ENCODE results near the gene GIT1. TPM values are rescaled to one million over a fixed set of nuclear protein-coding genes. Genes with fewer than 3 reads are reported as not detected.

Gene GIT1
- total and polyA plus RNA-seq, 2 of the 13 experiments (the other 11 are each of a cell fraction or from before 2014, with no cell fraction given), result 14.2 to 30.8 TPM

- no peak for TF ChIP-seq MLXIP (CRISPR knock-in tag; IDR thresholded peaks at IDR 0.05; ENCODE audit: borderline replicate concordance)
- TF ChIP-seq MTA1 (CRISPR knock-in tag; IDR thresholded peaks at IDR 0.05; ENCODE audit: borderline replicate concordance), result no peak
- no peak; the same call in 1 of the 2 replicates for TF ChIP-seq MXD4 (CRISPR knock-in tag; IDR thresholded peaks at IDR 0.05)
- no peak for TF ChIP-seq ZNF773 (CRISPR knock-in tag; IDR thresholded peaks at IDR 0.05; ENCODE audit: borderline replicate concordance)
- TF ChIP-seq SP1 (IDR thresholded peaks at IDR 0.05), result no peak
- peak; percentile 24; the same call in 1 of the 2 replicates for TF ChIP-seq SP1 (CRISPR knock-in tag; IDR thresholded peaks at IDR 0.05)
- TF ChIP-seq E2F2 (CRISPR knock-in tag; IDR thresholded peaks at IDR 0.05; ENCODE audit: borderline replicate concordance), result no peak
- no peak for TF ChIP-seq YEATS4 (CRISPR knock-in tag; IDR thresholded peaks at IDR 0.05; ENCODE audit: borderline replicate concordance)
- no peak for TF ChIP-seq RARG (CRISPR knock-in tag; IDR thresholded peaks at IDR 0.05; ENCODE audit: low read depth)
- no peak for TF ChIP-seq SATB2 (CRISPR knock-in tag; IDR thresholded peaks at IDR 0.05)
- 0 out of 2 replicates have a peak, but pooled peaks have one; percentile 13 for TF ChIP-seq ELF3 (CRISPR knock-in tag; IDR thresholded peaks at IDR 0.05)
- TF ChIP-seq GMEB1 (CRISPR knock-in tag; IDR thresholded peaks at IDR 0.05; ENCODE audit: borderline replicate concordance), result no peak
- TF ChIP-seq TBL1XR1 (IDR thresholded peaks at IDR 0.05; ENCODE audit: borderline replicate concordance, low read length, partially characterized antibody), result no peak
- TF ChIP-seq SPEN (CRISPR knock-in tag; IDR thresholded peaks at IDR 0.05; ENCODE audit: low read depth), result no peak; the same call in 1 of the 2 replicates
- no peak for TF ChIP-seq ETV5 (CRISPR knock-in tag; IDR thresholded peaks at IDR 0.05; ENCODE audit: borderline replicate concordance)
- no peak for TF ChIP-seq ZNF704 (CRISPR knock-in tag; IDR thresholded peaks at IDR 0.05; ENCODE audit: borderline replicate concordance)
- TF ChIP-seq ZBTB14 (CRISPR knock-in tag; IDR thresholded peaks at IDR 0.05), result 0 out of 2 replicates have a peak, but pooled peaks have one; percentile 36
- TF ChIP-seq RFXAP (CRISPR knock-in tag; IDR thresholded peaks at IDR 0.05; ENCODE audit: borderline replicate concordance), result no peak
- no peak for TF ChIP-seq KLF12 (CRISPR knock-in tag; IDR thresholded peaks at IDR 0.05; ENCODE audit: borderline replicate concordance)
- no peak for TF ChIP-seq SALL2 (CRISPR knock-in tag; IDR thresholded peaks at IDR 0.05)
- TF ChIP-seq ZNF557 (CRISPR knock-in tag; IDR thresholded peaks at IDR 0.05), result no peak
Measured at GRCh38 chr17:29589524-29590410, at the start of gene GIT1 (continued).
